K562 (cell line): Measurements from ENCODE around the gene SALL2. TPM values are rescaled to one million over a fixed set of nuclear protein-coding genes. Genes with fewer than 3 reads are reported as not detected.

Source experiments
- CC2D1A ChIP-seq: fragments of 450-650 bp; IDR thresholded peaks from 2 replicates; pipeline ENCODE4 v1.6.1; 2017; ENCODE audit warnings: mild to moderate bottlenecking
- CCNT2 ChIP-seq: IDR thresholded peaks from 2 replicates; pipeline ENCODE4 v1.6.1; 2011; ENCODE audit warnings: borderline replicate concordance, low read depth, mild to moderate bottlenecking, moderate library complexity, mixed read lengths, low read length; ENCODE audit not compliant: insufficient read length; ENCODE audit errors: extremely low read depth
- DIDO1 ChIP-seq: fragments of 450-650 bp; IDR thresholded peaks from 2 replicates; pipeline ENCODE4 v1.6.1; 2016; ENCODE audit warnings: low read depth, missing biosample characterization, missing genetic modification characterization
- E2F5 ChIP-seq: sonication (generic); formaldehyde crosslinking; IDR thresholded peaks from 2 replicates; pipeline ENCODE4 v1.8.0; 2022; ENCODE audit warnings: mild to moderate bottlenecking, missing genetic modification reagents
- EP400 ChIP-seq: fragments of 450-650 bp; IDR thresholded peaks from 2 replicates; pipeline ENCODE4 v1.6.1; 2017; ENCODE audit warnings: antibody characterized with exemption, mild to moderate bottlenecking, moderate library complexity
- HDAC6 ChIP-seq: IDR thresholded peaks from 2 replicates; pipeline ENCODE4 v1.6.1; 2012; ENCODE audit warnings: low read depth, mild to moderate bottlenecking, control low read depth, inconsistent platforms, low read length, moderate library complexity
- LEF1 ChIP-seq: fragments of 450-650 bp; IDR thresholded peaks from 2 replicates; pipeline ENCODE4 v1.6.1; 2016; ENCODE audit warnings: mild to moderate bottlenecking
- MXI1 ChIP-seq: IDR thresholded peaks from 2 replicates; pipeline ENCODE4 v1.6.1; 2011; ENCODE audit warnings: low read depth, mild to moderate bottlenecking, improper control_type of control experiment, low read length
- NCOR1 ChIP-seq: fragments of 450-650 bp; IDR thresholded peaks from 2 replicates; pipeline ENCODE4 v1.6.1; 2016; ENCODE audit warnings: mild to moderate bottlenecking, moderate library complexity
- NONO ChIP-seq, 2 experiments: fragments of 200-400 bp in 1 of 2; fragments of 450-650 bp in 1 of 2; formaldehyde crosslinking in 1 of 2; IDR thresholded peaks; 2 replicates each; pipeline ENCODE4 v1.6.1; 2017; ENCODE audit warnings: low read depth in 2 of 2, mild to moderate bottlenecking in 2 of 2, moderate library complexity in 2 of 2, low read length in 1 of 2
- NRF1 ChIP-seq, 2 experiments: fragments of 450-650 bp; IDR thresholded peaks in 1 of 2; conservative IDR thresholded peaks in 1 of 2; 2 replicates each; pipeline ENCODE4 v1.6.1; 2014; ENCODE audit warnings: mild to moderate bottlenecking in 2 of 2
- PHF8 ChIP-seq: fragments of 200-600 bp; sonication (generic); IDR thresholded peaks from 2 replicates; pipeline ENCODE4 v1.6.1; 2012; ENCODE audit warnings: mixed run types, mild to moderate bottlenecking, inconsistent platforms, low read length, moderate library complexity, borderline replicate concordance
- POLR2G ChIP-seq: fragments of 200-400 bp; formaldehyde crosslinking; IDR thresholded peaks from 2 replicates; pipeline ENCODE4 v1.6.1; 2017; ENCODE audit warnings: low read depth, mild to moderate bottlenecking, antibody characterized with exemption, low read length, moderate library complexity
- PRPF4 ChIP-seq: fragments of 200-400 bp; formaldehyde crosslinking; IDR thresholded peaks from one replicate; pipeline ENCODE4 v1.6.1; 2017; ENCODE audit warnings: low read length, low read depth, mild to moderate bottlenecking; ENCODE audit not compliant: insufficient read depth, poor library complexity, severe bottlenecking
- TAF9B ChIP-seq: fragments of 450-650 bp; IDR thresholded peaks from 2 replicates; pipeline ENCODE4 v1.6.1; 2018; ENCODE audit warnings: mild to moderate bottlenecking; ENCODE audit not compliant: partially characterized antibody
- TCF7L2 ChIP-seq: fragments of 150-350 bp; IDR thresholded peaks from 2 replicates; pipeline ENCODE4 v1.6.1; 2016; ENCODE audit warnings: low read depth, mild to moderate bottlenecking, low read length, moderate library complexity
- TOE1 ChIP-seq, 2 experiments: fragments of 450-650 bp in 1 of 2; sonication (generic) in 1 of 2; formaldehyde crosslinking in 1 of 2; IDR thresholded peaks; 2 replicates each; pipeline versions ENCODE4 v1.7.1 to v1.8.0; 2016 to 2022; ENCODE audit warnings: borderline replicate concordance in 2 of 2, mild to moderate bottlenecking in 2 of 2, antibody characterized with exemption in 1 of 2, inconsistent platforms in 1 of 2, low read depth in 1 of 2, missing genetic modification reagents in 1 of 2, moderate library complexity in 1 of 2
- TSC22D4 ChIP-seq: fragments of 450-650 bp; IDR thresholded peaks from 2 replicates; pipeline ENCODE4 v1.6.1; 2016; ENCODE audit warnings: missing genetic modification characterization, missing biosample characterization, control low read depth
- YY1 ChIP-seq, 3 experiments: IDR thresholded peaks; 2 replicates each; pipeline ENCODE4 v1.6.1; 2011; ENCODE audit warnings: low read length in 2 of 3, mild to moderate bottlenecking in 2 of 3, moderate library complexity in 2 of 3, borderline replicate concordance in 1 of 3, control low read depth in 1 of 3, low read depth in 1 of 3; ENCODE audit not compliant: insufficient read depth in 3 of 3, insufficient replicate concordance in 2 of 3, control insufficient read depth in 1 of 3, insufficient read length in 1 of 3; ENCODE audit errors: extremely low read depth in 1 of 3
- ZNF133 ChIP-seq: fragments of 250-450 bp; sonication (Bioruptor Pico); IDR thresholded peaks from 2 replicates; pipeline ENCODE4 v1.4.0; 2020; ENCODE audit warnings: mild to moderate bottlenecking
- ZNF75A ChIP-seq: fragments of 450-650 bp; formaldehyde crosslinking; IDR thresholded peaks from 2 replicates; pipeline ENCODE4 v1.4.0; 2020; ENCODE audit warnings: mild to moderate bottlenecking
- polyA plus RNA-seq, 8 experiments: library from polyadenylated mRNA; depleted of rRNA in 4 of 8; stranded (reverse) in 5 of 8; unstranded in 3 of 8; fragments of >200 nt; fragmentation: Nextera tagmentation in 2 of 8; fragmentation: Illumina TruSeq in 1 of 8; extraction: Ambion mirVana in 2 of 8; extraction: Trizol in 1 of 8; gene quantifications; 2 replicates each; pipeline versions ENCODE4 v1.2.1 to v1.2.3, GENCODE V29; 2011 to 2014; ENCODE audit warnings: inconsistent platforms in 1 of 8, missing spikeins in 1 of 8
- total RNA-seq, 7 experiments: library from RNA; depleted of rRNA in 6 of 7; stranded (reverse); fragments of >200 nt in 6 of 7; fragmentation: Illumina TruSeq in 2 of 7; extraction: Trizol in 2 of 7; gene quantifications; 2 replicates each; pipeline versions ENCODE4 v1.2.1 to v1.2.3, GENCODE V29; 2011 to 2021; ENCODE audit warnings: low replicate concordance in 1 of 7
- TF ChIP-seq, protein P1 (sequence below): fragments of 450-650 bp; formaldehyde crosslinking; IDR thresholded peaks from 2 replicates; pipeline ENCODE4 v1.4.0; 2020; ENCODE audit warnings: mild to moderate bottlenecking, mixed read lengths

Gene SALL2
- total and polyA plus RNA-seq, 9 of the 15 experiments (the other 6 are each of a cell fraction or from before 2014, with no cell fraction given), result 6.6 to 30.4 (median 12.9) TPM

- TF ChIP-seq, protein P1, sequence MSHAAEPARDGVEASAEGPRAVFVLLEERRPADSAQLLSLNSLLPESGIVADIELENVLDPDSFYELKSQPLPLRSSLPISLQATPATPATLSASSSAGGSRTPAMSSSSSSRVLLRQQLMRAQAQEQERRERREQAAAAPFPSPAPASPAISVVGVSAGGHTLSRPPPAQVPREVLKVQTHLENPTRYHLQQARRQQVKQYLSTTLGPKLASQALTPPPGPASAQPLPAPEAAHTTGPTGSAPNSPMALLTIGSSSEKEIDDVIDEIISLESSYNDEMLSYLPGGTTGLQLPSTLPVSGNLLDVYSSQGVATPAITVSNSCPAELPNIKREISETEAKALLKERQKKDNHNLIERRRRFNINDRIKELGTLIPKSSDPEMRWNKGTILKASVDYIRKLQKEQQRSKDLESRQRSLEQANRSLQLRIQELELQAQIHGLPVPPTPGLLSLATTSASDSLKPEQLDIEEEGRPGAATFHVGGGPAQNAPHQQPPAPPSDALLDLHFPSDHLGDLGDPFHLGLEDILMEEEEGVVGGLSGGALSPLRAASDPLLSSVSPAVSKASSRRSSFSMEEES (CRISPR knock-in tag), result no peak
- TF ChIP-seq LEF1 (peak; percentile 24; the same call in 1 of the 2 replicates), NONO (IDR thresholded peaks at IDR 0.05; ENCODE audit: low read depth in 2 of 2, low read length in 1 of 2) (0 out of 4 replicates have a peak, but pooled peaks of 1 of the 2 experiments have one; percentile 41), NCOR1 (peak; percentile 30; the same call in 1 of the 2 replicates), ZNF75A (CRISPR knock-in tag) (no peak), ZNF133 (CRISPR knock-in tag) (no peak), DIDO1 (tag) (no peak), MXI1 (no peak), TAF9B (no peak), TSC22D4 (tag) (no peak), POLR2G (peak; percentile 79), TOE1 (IDR thresholded peaks at IDR 0.05; ENCODE audit: borderline replicate concordance) (no peak), TOE1 (CRISPR knock-in tag; IDR thresholded peaks at IDR 0.05; ENCODE audit: borderline replicate concordance, low read depth) (no peak), TCF7L2 (peak; percentile 37; the same call in 1 of the 2 replicates), PRPF4 (peak; percentile 64), CCNT2 (peak; percentile 27), YY1 (IDR thresholded peaks at IDR 0.05; ENCODE audit: borderline replicate concordance in 1 of 3, control insufficient read depth in 1 of 3, extremely low read depth in 1 of 3, insufficient read depth in 3 of 3, insufficient read length in 1 of 3, insufficient replicate concordance in 2 of 3, low read depth in 1 of 3, low read length in 2 of 3) (peak in 2 of 3 experiments; percentile 16 to 47), EP400 (peak; percentile 38; the same call in 1 of the 2 replicates), CC2D1A (no peak), E2F5 (CRISPR knock-in tag) (no peak), PHF8 (peak; percentile 52; the same call in 1 of the 2 replicates), HDAC6 (no peak), NRF1 (conservative IDR thresholded peaks at IDR 0.05 in 1 of 2, IDR thresholded peaks at IDR 0.05 in 1 of 2) (no peak)
Measured at GRCh38 chr14:21525962-21526671, at the start of gene SALL2 (continued).
